Measurements from ENCODE around the gene TLL2. TPM values are rescaled to one million over a fixed set of nuclear protein-coding genes. Genes with fewer than 3 reads are reported as not detected.

TLL2 gene
- total RNA-seq, 2 experiments from 2014 or later = 0.05 TPM; not detected in 1

DNA sequence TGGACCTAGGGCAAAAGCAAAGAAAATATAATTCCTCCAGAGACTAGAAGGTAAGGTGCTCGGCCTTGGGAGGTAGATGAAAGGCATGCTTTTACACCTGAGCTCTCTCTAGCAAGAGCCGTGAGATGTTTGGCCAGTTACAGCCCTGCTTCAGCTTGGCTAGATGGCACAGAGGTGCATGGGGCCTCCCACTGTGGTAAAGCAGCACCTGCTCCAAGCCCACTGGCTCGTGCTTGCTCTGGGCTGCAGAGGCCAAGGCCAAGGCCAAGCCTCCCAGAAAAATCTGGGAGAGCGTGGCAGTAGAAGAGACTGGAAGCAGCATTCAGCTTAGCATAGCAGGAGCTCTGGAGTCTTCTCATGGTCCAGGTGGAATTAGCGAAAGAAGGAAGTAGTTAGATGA, 123.9 kb downstream of the TLL2 start:
- no peak for DNase-seq

DNA sequence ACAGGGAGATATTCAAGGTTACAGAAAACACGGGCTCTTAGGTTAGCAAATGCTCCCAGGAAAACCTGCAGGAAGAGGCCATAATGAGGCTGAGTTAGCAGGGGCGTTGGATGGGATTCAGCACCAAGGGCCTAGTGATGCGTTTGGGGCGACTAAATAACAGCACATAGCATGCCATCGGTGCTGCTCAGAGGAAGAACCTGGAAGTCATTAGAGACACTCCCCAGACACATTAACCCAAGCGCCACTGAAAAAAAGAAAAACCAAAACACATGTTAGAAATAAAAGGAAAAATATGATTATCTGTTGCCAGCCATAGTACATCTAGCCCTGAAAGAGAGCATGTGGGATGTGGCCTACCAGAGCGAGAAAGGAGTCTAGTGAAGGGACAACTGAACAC, 126.1 kb downstream of the TLL2 start:
- Mint-ChIP-seq H3K36me3 (no peaks in the 10 kb centered on the region), H3K4me3 (no peak overlapping the region), H3K9me3 (no peaks in the 10 kb centered on the region), H3K27me3 (no peaks in the 10 kb centered on the region), H3K27ac (no peak overlapping the region), H3K4me1 (ENCODE audit: low read depth) (no peaks in the 10 kb centered on the region)
- intact Hi-C loops (cut with micrococcal nuclease) = no loop called here
- ChIA-PET POLR2A (no interaction called here), CTCF (no interaction called here)
- no peak for DNase-seq

More for the DNA sequence above, 123.9 kb downstream of the TLL2 start:
- POLR2A ChIA-PET = no interaction called here
- intact Hi-C loops (cut with micrococcal nuclease) = no loop called here
- CTCF ChIA-PET = interaction anchor here (0.6 to 1.4 kb wide), 2 partner anchors 53 to 123 kb away, joined by 3 read pairs; no protein-coding TSS in a partner anchor
- no peaks in the 10 kb centered on the region for H3K9me3 Mint-ChIP-seq
- peaks cover 2% of the 10 kb centered on the region for H3K27me3 Mint-ChIP-seq
- no peaks in the 10 kb centered on the region for H3K4me1 Mint-ChIP-seq (ENCODE audit: low read depth)
- no peak overlapping the region for H3K27ac Mint-ChIP-seq
- H3K36me3 Mint-ChIP-seq = no peaks in the 10 kb centered on the region
- no peak overlapping the region for H3K4me3 Mint-ChIP-seq

DNA sequence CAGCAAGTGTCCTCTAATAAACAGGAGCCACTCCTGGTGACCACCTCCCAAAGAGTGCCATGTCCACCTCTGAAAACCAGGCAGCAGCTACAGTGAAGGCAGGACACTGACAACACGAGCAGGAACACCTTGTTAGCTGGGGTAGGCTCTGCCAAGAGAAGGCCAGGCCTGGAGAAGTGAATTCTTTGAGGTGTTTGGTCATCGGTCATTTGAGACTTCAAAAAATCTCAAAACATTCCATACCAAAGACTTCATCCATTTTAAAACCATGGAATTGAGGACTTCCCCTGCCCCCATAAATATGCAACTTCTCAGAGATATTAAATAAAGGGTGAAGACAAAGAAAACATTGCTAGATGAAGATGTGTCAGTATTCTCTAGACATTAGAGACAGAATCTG, 126.6 kb downstream of the TLL2 start:
- no peaks in the 10 kb centered on the region for H3K27me3 Mint-ChIP-seq
- POLR2A ChIA-PET = no interaction called here
- intact Hi-C loops (cut with micrococcal nuclease) = no loop called here
- no peaks in the 10 kb centered on the region for H3K9me3 Mint-ChIP-seq
- DNase-seq = no peak
- no peaks in the 10 kb centered on the region for H3K36me3 Mint-ChIP-seq
- H3K4me3 Mint-ChIP-seq = no peak overlapping the region
- no peaks in the 10 kb centered on the region for H3K4me1 Mint-ChIP-seq (ENCODE audit: low read depth)
- CTCF ChIA-PET = no interaction called here
- no peak overlapping the region for H3K27ac Mint-ChIP-seq

DNA sequence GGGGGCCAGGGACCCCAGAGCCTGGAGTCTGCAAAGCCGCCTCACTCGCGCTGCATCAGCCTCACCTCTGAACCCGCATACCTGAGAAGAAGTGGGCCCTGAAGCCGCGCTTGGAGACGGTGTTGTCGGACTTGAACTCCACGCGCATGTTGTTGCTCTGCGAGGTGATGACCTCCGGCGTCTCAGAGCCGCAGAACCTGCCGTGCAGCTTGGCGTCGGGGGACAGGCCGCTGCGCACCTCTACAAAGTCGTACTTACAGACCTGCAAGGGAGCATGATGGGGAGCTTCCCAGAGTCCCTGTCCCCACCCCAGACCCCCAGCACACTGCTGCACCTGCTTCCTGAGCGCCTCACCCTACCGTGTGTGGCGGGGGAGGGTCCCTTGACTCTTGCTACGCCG, 129.2 kb downstream of the TLL2 start:
- H3K4me1 Mint-ChIP-seq (ENCODE audit: low read depth) = no peaks in the 10 kb centered on the region
- intact Hi-C loops (cut with micrococcal nuclease) = no loop called here
- H3K36me3 Mint-ChIP-seq = no peaks in the 10 kb centered on the region
- H3K9me3 Mint-ChIP-seq = no peaks in the 10 kb centered on the region
- ChIA-PET CTCF (interaction anchor here (2.2 kb wide), 1 partner anchor 13 kb away, joined by 10 read pairs; no protein-coding TSS in a partner anchor), POLR2A (no interaction called here)
- H3K4me3 Mint-ChIP-seq = no peak overlapping the region
- no peak for DNase-seq
- peaks cover 4% of the 10 kb centered on the region for H3K27me3 Mint-ChIP-seq
- H3K27ac Mint-ChIP-seq = no peak overlapping the region

DNA sequence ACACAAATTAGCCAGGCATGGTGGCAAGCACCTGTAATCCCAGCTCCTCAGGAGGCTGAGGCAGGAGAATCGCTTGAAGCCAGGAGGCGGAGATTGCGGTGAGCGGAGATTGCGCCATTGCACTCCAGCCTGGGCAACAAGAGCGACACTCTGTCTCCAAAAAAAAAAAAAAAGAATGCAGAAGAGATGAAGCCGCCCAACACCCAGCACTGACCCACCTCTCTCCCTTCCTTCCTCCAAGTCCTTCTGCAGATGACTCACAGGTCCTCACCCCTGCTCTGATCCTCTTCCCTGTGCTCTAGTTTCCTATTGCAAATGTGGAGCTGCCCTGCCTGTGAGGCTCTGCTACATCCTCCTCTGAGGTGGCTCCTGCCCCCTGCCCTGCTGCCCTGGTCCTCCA, 132.9 kb downstream of the TLL2 start:
- CTCF ChIA-PET = interaction anchor here (1.9 kb wide), 1 partner anchor 10 kb away, joined by 6 read pairs; no protein-coding TSS in a partner anchor
- no peaks in the 10 kb centered on the region for H3K9me3 Mint-ChIP-seq
- H3K27me3 Mint-ChIP-seq = peaks cover 9% of the 10 kb centered on the region
- no peaks in the 10 kb centered on the region for H3K36me3 Mint-ChIP-seq
- no peak overlapping the region for H3K27ac Mint-ChIP-seq
- H3K4me1 Mint-ChIP-seq (ENCODE audit: low read depth) = no peaks in the 10 kb centered on the region
- POLR2A ChIA-PET = no interaction called here
- H3K4me3 Mint-ChIP-seq = no peak overlapping the region
- intact Hi-C loops (cut with micrococcal nuclease) = no loop called here
- DNase-seq = no peak

DNA sequence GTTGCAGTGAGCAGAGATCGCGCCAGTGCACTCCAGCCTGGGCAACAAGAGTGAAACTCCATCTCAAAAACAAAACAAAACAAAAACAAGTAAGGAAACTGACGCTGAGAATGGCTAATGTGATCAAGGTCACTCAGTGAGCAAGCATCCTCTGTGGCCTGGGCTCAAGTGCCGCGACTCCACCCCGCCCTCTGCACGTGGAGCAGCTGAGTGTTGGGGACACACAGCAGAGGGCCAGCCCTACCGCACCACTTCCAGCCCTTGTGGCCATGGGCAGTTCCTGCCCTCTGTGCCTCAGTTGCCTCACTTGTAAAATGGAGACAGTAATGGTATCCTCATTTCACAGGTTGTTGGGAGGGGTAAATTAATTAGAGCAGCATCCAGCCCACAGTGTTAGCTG, 134.0 kb downstream of the TLL2 start:
- Mint-ChIP-seq H3K27ac (no peak overlapping the region), H3K4me3 (no peak overlapping the region), H3K4me1 (ENCODE audit: low read depth) (peaks cover 7% of the 10 kb centered on the region), H3K27me3 (peaks cover 9% of the 10 kb centered on the region), H3K9me3 (no peaks in the 10 kb centered on the region), H3K36me3 (no peaks in the 10 kb centered on the region)
- DNase-seq = no peak
- intact Hi-C loops (cut with micrococcal nuclease) = loop anchor here (5.0 to 10.0 kb wide), 2 partner anchors 263 to 345 kb away; partner anchors contain the start of gene PIK3AP1
- ChIA-PET CTCF (interaction anchor here (1.5 to 2.3 kb wide), 2 partner anchors 9 to 830 kb away, joined by 4 to 11 read pairs; no protein-coding TSS in a partner anchor), POLR2A (no interaction called here)

DNA sequence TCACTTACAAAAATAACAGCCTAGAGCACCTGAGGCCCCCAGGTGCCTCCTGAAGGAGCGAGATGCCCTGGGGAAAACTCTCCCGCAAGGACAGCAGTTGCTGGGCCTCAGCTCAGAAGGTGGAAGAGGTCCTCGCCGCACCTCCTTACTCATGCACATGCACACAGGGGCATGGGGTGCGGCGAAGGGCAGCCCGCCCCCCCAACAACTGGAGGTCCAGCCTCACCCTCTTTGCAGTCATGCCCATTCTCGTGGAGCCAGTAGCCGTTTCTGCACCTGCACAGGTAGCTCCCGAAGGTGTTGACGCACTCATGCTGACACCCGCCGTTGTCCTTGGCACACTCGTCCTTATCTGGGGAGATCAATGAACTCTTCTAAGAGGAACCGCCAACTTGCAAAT, 135.0 kb downstream of the TLL2 start:
- Mint-ChIP-seq H3K4me3 (no peak overlapping the region), H3K36me3 (no peaks in the 10 kb centered on the region), H3K27ac (no peak overlapping the region), H3K27me3 (peaks cover 12% of the 10 kb centered on the region), H3K4me1 (ENCODE audit: low read depth) (peaks cover 8% of the 10 kb centered on the region), H3K9me3 (no peaks in the 10 kb centered on the region)
- CTCF ChIA-PET = interaction anchor here (0.8 to 2.3 kb wide), 3 partner anchors 8 to 831 kb away, joined by 3 to 11 read pairs (median 4); no protein-coding TSS in a partner anchor
- POLR2A ChIA-PET = no interaction called here
- intact Hi-C loops (cut with micrococcal nuclease) = loop anchor here (5.0 to 10.0 kb wide), 2 partner anchors 264 to 346 kb away; partner anchors contain the start of gene PIK3AP1
- no peak for DNase-seq

DNA sequence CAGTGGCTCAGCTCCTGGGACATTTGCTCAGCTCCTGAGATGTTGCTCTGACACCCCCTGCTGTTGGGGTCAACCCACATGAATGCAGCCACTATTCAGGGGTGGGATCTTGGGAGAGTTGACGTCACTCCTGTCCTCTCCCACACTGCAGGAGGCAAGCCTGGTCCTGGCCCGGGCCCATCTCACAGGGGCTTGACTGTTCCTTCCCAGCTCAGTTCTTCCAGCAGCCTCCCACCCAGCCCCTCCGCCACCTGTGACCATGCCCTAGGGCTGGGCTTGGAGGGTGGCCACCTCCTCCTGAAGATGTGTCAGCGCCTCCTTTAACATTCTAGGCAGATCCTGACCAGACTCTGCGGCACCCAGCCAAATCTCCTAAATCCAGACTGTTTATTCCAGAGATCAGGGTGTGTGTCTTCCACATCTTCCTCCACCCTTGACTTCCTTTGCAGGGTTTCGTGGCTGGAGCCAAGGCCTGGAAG, 135.9 kb downstream of the TLL2 start:
- no peak for DNase-seq

DNA sequence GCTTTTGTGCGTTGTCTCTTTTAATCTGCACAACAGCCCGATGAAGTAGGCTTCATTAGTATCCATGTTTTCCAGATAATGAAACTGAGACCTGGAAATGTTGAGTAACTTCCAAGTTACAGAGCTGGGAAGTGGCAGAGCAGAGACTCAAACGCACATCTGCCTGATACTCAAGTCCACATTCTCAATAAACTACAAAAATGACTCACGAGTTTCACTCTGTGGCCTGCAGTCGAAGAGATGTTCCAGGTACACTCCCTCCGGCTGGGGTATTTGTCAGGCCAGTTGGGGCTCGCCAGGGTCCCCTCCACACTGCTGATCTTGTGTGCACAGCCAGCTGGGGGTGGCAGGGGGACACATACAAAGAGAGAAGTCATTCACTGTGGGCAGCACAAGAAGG, 137.2 kb downstream of the TLL2 start:
- H3K9me3 Mint-ChIP-seq = no peaks in the 10 kb centered on the region
- intact Hi-C loops (cut with micrococcal nuclease) = loop anchor here (5.0 to 10.0 kb wide), 2 partner anchors 266 to 348 kb away; partner anchors contain the start of gene PIK3AP1
- DNase-seq = no peak
- ChIA-PET POLR2A (no interaction called here), CTCF (interaction anchor here (0.9 to 3.0 kb wide), 6 partner anchors 10 to 137 kb away, joined by 3 to 27 read pairs (median 4); partner anchors contain the start of gene TLL2)
- no peaks in the 10 kb centered on the region for H3K36me3 Mint-ChIP-seq
- no peak overlapping the region for H3K27ac Mint-ChIP-seq
- H3K4me3 Mint-ChIP-seq = no peak overlapping the region
- peaks cover 15% of the 10 kb centered on the region for H3K27me3 Mint-ChIP-seq
- H3K4me1 Mint-ChIP-seq (ENCODE audit: low read depth) = peaks cover 8% of the 10 kb centered on the region

More for the DNA sequence above, 135.9 kb downstream of the TLL2 start:
- Mint-ChIP-seq H3K27ac (no peak overlapping the region), H3K27me3 (peaks cover 15% of the 10 kb centered on the region), H3K36me3 (no peaks in the 10 kb centered on the region), H3K4me1 (ENCODE audit: low read depth) (peaks cover 8% of the 10 kb centered on the region), H3K4me3 (no peak overlapping the region), H3K9me3 (no peaks in the 10 kb centered on the region)
- ChIA-PET CTCF (interaction anchor here (1.2 to 1.7 kb wide), 2 partner anchors 8 to 135 kb away, joined by 3 to 7 read pairs; partner anchors contain the start of gene TLL2), POLR2A (no interaction called here)
- intact Hi-C loops (cut with micrococcal nuclease) = loop anchor here (5.0 to 10.0 kb wide), 2 partner anchors 264 to 347 kb away; partner anchors contain the start of gene PIK3AP1

DNA sequence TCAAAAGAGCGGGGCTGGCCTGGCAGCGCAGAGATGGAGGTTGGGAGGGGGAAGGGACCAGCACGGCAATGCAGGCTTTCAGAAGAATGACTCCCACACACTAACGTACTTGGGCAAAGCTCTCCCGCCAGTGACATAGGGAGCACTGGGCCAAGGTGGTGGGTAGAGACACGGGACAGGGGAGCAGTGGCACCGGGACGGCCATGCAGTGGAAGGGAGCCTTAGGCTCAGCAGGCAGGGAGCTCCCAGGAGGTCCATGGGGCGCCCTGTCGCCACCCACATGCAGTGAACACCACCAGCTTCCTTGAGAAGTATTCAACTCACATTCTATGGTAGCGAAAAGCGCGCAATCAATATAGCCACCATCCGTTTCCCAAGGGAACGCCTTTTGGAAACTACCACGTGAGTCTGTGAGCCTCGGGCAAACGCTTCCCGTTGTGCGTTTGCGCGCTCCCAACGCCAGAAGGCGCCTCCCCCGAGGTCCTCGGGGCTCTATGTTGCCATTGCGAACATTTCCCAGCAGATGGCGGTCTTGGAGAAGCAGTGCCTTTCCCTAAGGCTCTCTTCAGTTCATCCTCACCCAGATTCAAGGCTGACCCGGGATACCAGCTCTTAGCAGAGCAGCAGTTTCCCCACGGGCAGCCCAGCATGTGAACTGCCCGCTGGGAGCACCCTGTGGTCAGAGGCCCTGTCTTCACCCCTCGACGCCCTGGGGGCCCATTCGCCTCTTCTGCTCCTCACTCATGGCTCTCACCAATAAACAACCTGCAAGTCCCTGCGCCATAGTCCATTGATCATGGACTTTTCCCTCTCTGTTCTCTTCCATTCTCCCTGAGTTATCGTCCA, 138.5 kb downstream of the TLL2 start:
- H3K4me1 Mint-ChIP-seq (ENCODE audit: low read depth) = peaks cover 8% of the 10 kb centered on the region
- CTCF ChIA-PET = interaction anchor here (0.5 to 3.0 kb wide), 37 partner anchors 10 to 859 kb away, joined by 3 to 27 read pairs (median 3); partner anchors contain the start of genes TCTN3 and TLL2
- peak; percentile 87 for DNase-seq
- no peak overlapping the region for H3K27ac Mint-ChIP-seq
- H3K9me3 Mint-ChIP-seq = no peaks in the 10 kb centered on the region
- H3K27me3 Mint-ChIP-seq = peaks cover 11% of the 10 kb centered on the region
- H3K4me3 Mint-ChIP-seq = peak overlapping the region; percentile 69
- POLR2A ChIA-PET = no interaction called here
- H3K36me3 Mint-ChIP-seq = no peaks in the 10 kb centered on the region
- intact Hi-C loops (cut with micrococcal nuclease) = loop anchor here (1.0 to 10.0 kb wide), 5 partner anchors 21 to 455 kb away; partner anchors contain the start of gene PIK3AP1

DNA sequence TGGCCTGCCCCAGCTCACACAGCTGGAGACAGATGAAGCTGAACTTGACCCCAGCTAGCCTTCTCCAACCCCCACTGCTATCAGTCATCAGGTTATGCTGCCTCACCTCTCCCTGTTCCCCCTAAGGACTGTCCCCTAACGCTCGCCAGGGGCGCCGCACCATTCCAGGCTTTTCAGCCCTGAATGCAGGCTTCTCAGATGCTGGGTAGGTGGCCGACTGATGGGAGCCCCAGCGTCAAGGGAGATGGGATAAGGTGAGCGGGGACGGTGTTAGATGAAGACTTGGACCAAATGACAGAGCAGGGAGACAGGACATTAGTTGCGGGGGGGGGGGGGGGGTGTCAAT, 139.1 kb downstream of the TLL2 start:
- Mint-ChIP-seq H3K9me3 (no peaks in the 10 kb centered on the region), H3K36me3 (no peaks in the 10 kb centered on the region), H3K27me3 (peaks cover 11% of the 10 kb centered on the region), H3K4me3 (peak overlapping the region; percentile 69), H3K27ac (no peak overlapping the region), H3K4me1 (ENCODE audit: low read depth) (peaks cover 8% of the 10 kb centered on the region)
- intact Hi-C loops (cut with micrococcal nuclease) = loop anchor here (10.0 kb wide), 1 partner anchor 350 kb away; the partner anchor contains the start of gene PIK3AP1
- ChIA-PET POLR2A (no interaction called here), CTCF (interaction anchor here (0.6 to 5.0 kb wide), 32 partner anchors 9 to 860 kb away, joined by 3 to 27 read pairs (median 4); partner anchors contain the start of genes TCTN3, TLL2 and ZNF518A)
- DNase-seq = no peak

DNA sequence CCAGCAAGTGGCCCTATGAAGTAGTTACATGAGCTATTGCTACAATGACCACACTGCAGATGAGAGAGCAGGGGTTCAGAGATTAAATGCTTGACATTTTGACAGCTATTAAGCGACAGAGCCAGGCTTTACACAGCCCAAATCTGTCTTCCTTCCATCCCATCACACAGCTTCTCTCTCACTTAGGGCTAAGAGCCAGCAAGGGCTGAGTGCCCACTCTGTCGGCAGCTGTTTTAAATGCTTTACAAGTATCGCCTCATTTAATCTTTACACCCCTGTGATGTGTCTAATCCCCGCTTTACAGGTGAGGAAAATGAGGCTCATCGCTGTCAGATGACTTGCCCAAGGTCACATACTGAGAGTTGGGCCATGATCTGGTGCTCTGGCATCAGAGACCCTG, 139.7 kb downstream of the TLL2 start:
- H3K9me3 Mint-ChIP-seq = no peaks in the 10 kb centered on the region
- H3K36me3 Mint-ChIP-seq = no peaks in the 10 kb centered on the region
- ChIA-PET POLR2A (no interaction called here), CTCF (interaction anchor here (0.6 to 5.0 kb wide), 14 partner anchors 8 to 699 kb away, joined by 3 to 27 read pairs (median 4); partner anchors contain the start of gene ZNF518A)
- H3K4me3 Mint-ChIP-seq = no peak overlapping the region
- H3K27me3 Mint-ChIP-seq = peaks cover 11% of the 10 kb centered on the region
- H3K27ac Mint-ChIP-seq = no peak overlapping the region
- peaks cover 8% of the 10 kb centered on the region for H3K4me1 Mint-ChIP-seq (ENCODE audit: low read depth)
- intact Hi-C loops (cut with micrococcal nuclease) = loop anchor here (10.0 kb wide), 1 partner anchor 351 kb away; the partner anchor contains the start of gene PIK3AP1
- no peak for DNase-seq

Data from activated CD4-positive, alpha-beta memory T cell treated with anti-CD3 and anti-CD28 coated beads for 36 hours (primary cell).